RWPE2 (cell line): Measurements from ENCODE around the gene ACAD10.
A peak's percentile ranks its signal among the peaks of the same experiment; 100 is the strongest.

Experiments
- ATAC-seq: fragments of 200-7000 bp; cut with Tn5 transposase; 3 replicates; pipeline ENCODE4 v1.9.1; 2021; ENCODE audit warnings: low read depth
- DNase-seq: peaks from one replicate; pipeline ENCODE4 v3.0.0-alpha.2; 2020; ENCODE audit warnings: low spot score
- H3K27ac ChIP-seq: fragments of 450-650 bp; 2 replicates; pipeline ENCODE4 v1.5.1; 2017; ENCODE audit warnings: mild to moderate bottlenecking; ENCODE audit not compliant: poor library complexity, severe bottlenecking
- H3K27me3 ChIP-seq: fragments of 250-450 bp; sonication (Bioruptor Pico); 2 replicates; pipeline ENCODE4 v1.5.1; 2021; ENCODE audit warnings: mild to moderate bottlenecking, moderate library complexity; ENCODE audit not compliant: insufficient read depth, poor library complexity, severe bottlenecking
- H3K36me3 ChIP-seq: fragments of 250-450 bp; sonication (Bioruptor Pico); 2 replicates; pipeline ENCODE4 v1.5.1; 2020; ENCODE audit warnings: low read depth, mild to moderate bottlenecking, moderate library complexity
- H3K4me1 ChIP-seq: fragments of 250-450 bp; sonication (Bioruptor Pico); 2 replicates; pipeline ENCODE4 v1.5.1; 2021; ENCODE audit warnings: mild to moderate bottlenecking, moderate library complexity; ENCODE audit not compliant: insufficient read depth, poor library complexity, severe bottlenecking
- H3K4me3 ChIP-seq: fragments of 250-450 bp; sonication (Bioruptor Pico); 2 replicates; pipeline ENCODE4 v1.5.1; 2021; ENCODE audit warnings: mild to moderate bottlenecking, moderate library complexity; ENCODE audit not compliant: severe bottlenecking
- H3K9me3 ChIP-seq: fragments of 250-450 bp; sonication (Bioruptor Pico); 2 replicates; pipeline ENCODE4 v1.5.1; 2021; ENCODE audit warnings: mild to moderate bottlenecking, moderate library complexity; ENCODE audit not compliant: severe bottlenecking
- CTCF ChIP-seq: fragments of 450-650 bp; IDR thresholded peaks from one replicate; pipeline ENCODE4 v1.5.1; 2017; ENCODE audit warnings: mild to moderate bottlenecking, moderate library complexity; ENCODE audit not compliant: poor library complexity, severe bottlenecking

ACAD10 gene

GRCh38 chr12:111773801-111774551, 88.1 kb downstream of the ACAD10 start:
- Histone ChIP-seq H3K4me3 (no peak overlapping the region), H3K9me3 (no peaks in the 10 kb centered on the region), H3K27ac (peak overlapping the region; percentile 54), H3K27me3 (no peaks in the 10 kb centered on the region), H3K36me3 (no peaks in the 10 kb centered on the region), H3K4me1 (peaks cover 31% of the 10 kb centered on the region)
- no peak for TF ChIP-seq CTCF
- DNase-seq (no peak), ATAC-seq (peak; percentile 74)

DNA sequence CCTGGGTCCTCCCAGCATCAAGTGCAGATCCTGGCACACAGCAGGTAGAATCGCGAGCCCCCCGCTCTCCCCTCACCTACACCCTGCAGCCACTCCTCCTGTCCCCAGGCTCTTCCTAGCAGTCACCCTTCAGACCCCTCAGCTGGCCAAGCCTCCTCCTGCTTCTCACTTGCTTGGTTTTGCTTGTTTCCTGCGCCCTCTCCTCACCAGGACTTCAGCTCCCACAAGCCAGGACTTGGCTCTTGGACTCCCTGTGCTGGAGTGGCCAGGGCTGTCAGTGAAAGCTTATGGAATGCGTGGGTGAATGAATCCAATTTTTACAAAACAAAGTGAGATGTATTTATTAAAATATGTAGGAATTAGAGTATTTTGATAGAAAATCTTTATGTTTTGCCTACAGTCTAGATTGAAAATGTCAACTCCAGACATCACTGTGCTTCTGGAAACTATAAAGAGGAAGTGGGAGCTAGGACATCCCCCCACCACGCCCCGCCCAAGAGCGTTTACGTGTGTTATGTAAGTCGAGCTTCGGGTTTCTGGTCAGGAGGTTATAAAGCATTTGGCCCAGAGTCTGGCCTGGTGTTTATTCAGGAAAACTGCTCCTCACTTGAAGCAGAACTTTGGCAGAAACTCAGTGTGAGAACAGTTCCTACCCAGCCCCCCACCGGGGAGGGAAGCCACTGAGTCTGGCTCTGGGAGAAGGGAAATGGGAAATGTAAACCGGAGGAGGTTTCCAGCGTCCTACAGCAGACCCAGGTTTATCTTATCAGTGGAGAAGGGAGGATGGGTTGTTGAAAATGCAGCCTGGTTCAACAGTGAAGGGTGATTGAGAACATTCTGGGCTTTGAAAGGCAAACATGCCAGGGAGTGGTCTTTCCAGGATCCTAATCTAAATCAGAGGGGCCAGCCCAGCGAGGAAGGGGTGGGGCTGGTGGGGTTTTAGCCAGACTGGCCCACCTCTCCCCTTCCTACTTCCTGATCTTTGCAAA, 89.6 kb downstream of the ACAD10 start:
- no peak for TF ChIP-seq CTCF
- ATAC-seq: peak; percentile 48
- H3K27me3 ChIP-seq: no peaks in the 10 kb centered on the region
- H3K27ac ChIP-seq: peak overlapping the region; percentile 54
- H3K36me3 ChIP-seq: no peaks in the 10 kb centered on the region
- no peaks in the 10 kb centered on the region for H3K9me3 ChIP-seq
- peaks cover 31% of the 10 kb centered on the region for H3K4me1 ChIP-seq
- no peak for DNase-seq
- no peak overlapping the region for H3K4me3 ChIP-seq

- H3K27ac ChIP-seq: no peak overlapping the region
- H3K9me3 ChIP-seq: no peaks in the 10 kb centered on the region
- H3K36me3 ChIP-seq: peaks cover 2% of the 10 kb centered on the region; the same call in 1 of the 2 replicates
- ATAC-seq (no peak), DNase-seq (no peak)
- no peak for TF ChIP-seq CTCF
- no peaks in the 10 kb centered on the region for H3K27me3 ChIP-seq
- peaks cover 31% of the 10 kb centered on the region for H3K4me1 ChIP-seq
- H3K4me3 ChIP-seq: no peak overlapping the region
Measured at GRCh38 chr12:111776836-111777344, 91.0 kb downstream of the ACAD10 start.

DNA sequence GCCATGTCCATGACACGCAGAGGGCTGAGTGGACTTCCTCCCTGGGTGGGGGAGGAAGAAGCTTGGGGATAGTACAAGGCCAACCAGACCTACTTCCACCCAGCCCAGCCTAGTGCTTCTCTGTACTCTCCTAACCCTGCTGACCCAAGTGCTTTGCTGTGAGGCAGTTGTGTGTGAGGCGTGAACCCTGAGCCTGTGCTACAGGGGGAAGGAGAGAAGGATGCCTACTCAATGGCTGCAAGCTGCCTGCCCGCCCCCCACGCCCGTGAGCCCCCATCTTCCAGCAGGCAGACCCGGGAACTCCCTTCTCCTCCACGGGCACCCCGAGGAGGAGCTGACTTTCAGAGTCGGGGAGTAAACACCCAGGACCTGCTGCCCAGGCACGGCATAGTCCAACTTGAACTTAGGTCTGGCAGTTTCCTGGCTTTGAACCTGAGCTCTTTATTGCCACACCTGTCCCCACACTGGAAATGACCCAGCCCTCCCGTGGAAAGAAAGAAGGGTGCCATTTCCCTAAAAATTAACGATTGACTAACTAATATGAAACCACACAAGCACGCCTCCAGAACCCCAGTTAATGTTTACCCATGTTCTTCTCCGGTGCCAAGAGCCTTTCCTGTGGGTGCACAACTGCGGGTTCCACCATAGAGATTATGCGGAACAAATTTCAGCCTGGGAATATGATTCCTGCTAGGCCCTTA, 91.6 kb downstream of the ACAD10 start:
- H3K27ac ChIP-seq: no peak overlapping the region
- no peak for TF ChIP-seq CTCF
- H3K9me3 ChIP-seq: no peaks in the 10 kb centered on the region
- ATAC-seq: no peak
- peaks cover 31% of the 10 kb centered on the region for H3K4me1 ChIP-seq
- H3K4me3 ChIP-seq: no peak overlapping the region
- H3K36me3 ChIP-seq: peaks cover 5% of the 10 kb centered on the region; the same call in 1 of the 2 replicates
- H3K27me3 ChIP-seq: no peaks in the 10 kb centered on the region
- DNase-seq: no peak
